IPS DF 4.7 (cell line): ENCODE data around the gene KCNJ10.

ENCODE experiments used
- DNase-seq: peaks from one replicate; pipeline ENCODE4 v3.0.0-alpha.2; 2013; ENCODE audit warnings: low spot score; ENCODE audit errors: extremely low read depth

The KCNJ10 gene

DNA sequence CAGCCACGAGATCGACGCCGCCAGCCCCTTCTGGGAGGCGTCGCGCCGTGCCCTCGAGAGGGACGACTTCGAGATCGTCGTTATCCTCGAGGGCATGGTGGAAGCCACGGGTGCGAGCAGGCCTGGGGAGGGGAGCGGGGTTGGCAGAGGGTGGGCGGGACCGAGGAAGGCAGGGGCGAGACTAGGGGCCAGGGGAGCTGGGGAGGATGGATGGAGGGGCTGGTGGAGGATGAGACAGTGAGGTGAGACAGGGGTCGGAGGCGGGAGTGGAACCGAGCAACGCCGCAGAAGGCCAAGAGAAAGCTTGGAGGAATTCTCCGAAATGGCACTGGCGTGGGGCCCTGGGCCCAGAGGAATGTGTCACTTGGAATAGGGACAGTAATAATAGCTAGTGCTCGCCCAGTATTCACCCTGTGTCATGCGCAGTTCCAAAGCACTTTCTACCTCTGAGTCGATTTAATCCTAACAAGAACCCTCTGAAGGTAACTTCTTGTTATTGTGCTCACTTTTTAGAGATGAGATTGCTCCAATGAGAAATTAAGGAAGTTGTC is 14.9 kb upstream of the KCNJ10 start:
- no peak for DNase-seq

- DNase-seq, result no peak
Measured at GRCh38 chr1:160083968-160084770, 14.2 kb upstream of the KCNJ10 start.

DNA sequence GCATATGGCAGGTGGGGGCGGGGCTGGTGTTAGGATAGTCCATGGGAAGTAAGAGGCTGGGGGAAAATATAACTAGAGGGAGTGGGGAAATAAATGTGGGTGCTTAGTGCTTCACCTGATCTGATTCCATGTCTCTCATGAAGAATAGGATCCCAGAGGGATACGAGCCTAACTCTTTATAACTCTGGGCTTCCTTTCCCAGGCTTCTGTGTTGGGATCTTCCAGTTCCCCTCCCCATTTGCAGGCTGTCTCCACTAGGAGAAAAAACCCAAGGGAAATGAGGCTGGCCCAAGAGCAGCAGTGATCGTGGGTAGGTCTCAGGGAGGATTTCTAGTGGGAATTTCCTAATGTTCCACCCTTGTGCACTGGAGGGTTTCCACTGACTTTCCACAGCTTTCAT is 13.0 kb upstream of the KCNJ10 start:
- DNase-seq, result no peak

DNA sequence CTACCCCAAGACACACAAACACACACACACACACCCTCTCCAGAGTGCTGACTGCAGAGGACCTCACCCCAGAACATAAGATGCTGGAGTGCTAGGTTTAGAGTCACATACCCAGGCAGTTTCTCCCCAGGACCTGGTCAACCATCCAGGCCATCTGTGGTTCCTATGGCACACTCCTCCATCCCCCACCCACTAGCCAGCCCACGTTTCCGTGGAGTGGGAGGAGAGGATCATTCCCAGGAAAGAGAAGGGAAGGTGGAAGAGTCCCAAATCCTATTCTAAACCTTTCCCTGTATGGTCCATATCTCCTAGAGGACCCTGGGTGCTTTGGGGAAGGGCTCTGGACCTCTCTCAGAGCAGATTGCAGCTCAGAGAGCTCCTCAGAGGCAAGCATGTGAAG is 12.5 kb upstream of the KCNJ10 start:
- DNase-seq, result no peak

- DNase-seq, result no peak
Measured at GRCh38 chr1:160081261-160081936, 11.4 kb upstream of the KCNJ10 start, which contains the start of gene KCNJ9. Gene KCNJ9 (plus strand): TSS chr1:160081538. CDS start chr1:160084031, 2,493 bp downstream.

- DNase-seq, result no peak
Measured at GRCh38 chr1:160080381-160081100, 10.6 kb upstream of the KCNJ10 start.

GRCh38 chr1:160079448-160079847 is 9.5 kb upstream of the KCNJ10 start:
- no peak for DNase-seq

- DNase-seq, result no peak
Measured at GRCh38 chr1:160078512-160079195, 8.7 kb upstream of the KCNJ10 start.

DNA sequence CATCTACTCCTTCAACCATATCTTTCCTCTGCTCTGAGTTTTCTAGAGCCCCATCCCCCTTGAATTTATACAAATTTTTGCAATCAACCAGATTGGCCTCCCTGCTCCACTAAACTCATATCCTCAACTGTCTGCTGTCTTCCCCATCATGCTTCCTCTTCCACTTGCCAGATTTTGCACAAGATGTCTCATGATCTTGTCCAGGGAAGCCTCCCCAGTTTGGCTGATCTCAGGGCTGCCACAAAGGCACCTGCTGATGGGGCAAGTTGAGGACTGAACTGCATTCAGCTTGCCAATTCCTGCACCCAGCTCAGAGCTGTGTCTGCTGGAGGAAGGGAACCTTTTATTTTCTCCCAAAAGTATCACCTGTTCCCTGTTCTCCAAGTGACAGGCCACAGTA is 7.5 kb upstream of the KCNJ10 start:
- DNase-seq, result no peak

GRCh38 chr1:160076295-160076694 is 6.3 kb upstream of the KCNJ10 start:
- no peak for DNase-seq

- no peak for DNase-seq
Measured at GRCh38 chr1:160075836-160076235, 5.9 kb upstream of the KCNJ10 start.

- no peak for DNase-seq
Measured at GRCh38 chr1:160074865-160075264, 4.9 kb upstream of the KCNJ10 start.

DNA sequence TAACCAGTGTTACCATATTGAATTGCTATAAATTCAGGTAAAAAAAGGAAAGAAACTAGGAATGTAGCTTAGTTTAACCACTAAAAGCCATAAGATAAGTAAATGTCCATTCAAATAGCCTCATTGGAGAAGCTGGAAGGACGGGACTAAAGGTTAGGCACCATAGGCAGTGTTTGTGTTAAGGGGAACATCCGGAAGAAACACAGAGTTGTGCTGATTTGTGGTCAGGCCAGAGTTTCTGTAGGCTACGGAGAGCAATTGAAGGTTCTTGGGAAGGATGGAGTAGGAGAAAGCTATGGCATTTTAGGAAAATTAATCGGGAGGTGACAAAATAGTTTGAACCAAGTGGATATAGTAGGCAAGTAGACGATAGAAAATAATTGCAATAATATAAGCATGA is 1.3 kb upstream of the KCNJ10 start:
- no peak for DNase-seq

- DNase-seq, result no peak
Measured at GRCh38 chr1:160070243-160071163, 543 bp upstream of the KCNJ10 start.

DNA sequence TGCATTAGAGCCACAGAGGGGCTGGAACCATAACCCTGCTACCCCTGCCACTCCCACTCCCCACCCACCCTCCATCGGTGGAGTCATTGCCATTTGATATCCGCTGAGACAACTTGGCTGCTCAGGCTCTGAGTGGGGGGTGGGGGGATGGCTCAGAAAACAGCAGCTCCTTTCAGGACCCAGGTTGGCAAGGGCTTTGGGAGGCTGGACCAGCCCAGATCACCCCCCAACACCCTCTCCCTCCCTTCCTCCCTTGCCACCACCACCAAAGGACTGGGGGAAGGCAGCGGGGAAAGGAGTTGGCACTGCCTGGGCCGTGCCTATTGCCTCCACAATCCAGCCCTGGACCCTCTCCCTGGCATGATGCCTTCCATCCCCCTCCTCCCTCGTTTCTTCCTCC is 1.7 kb downstream of the KCNJ10 start:
- DNase-seq, result no peak

GRCh38 chr1:160066829-160067745 is 2.9 kb downstream of the KCNJ10 start:
- no peak for DNase-seq

- no peak for DNase-seq
Measured at GRCh38 chr1:160064746-160065145, 5.2 kb downstream of the KCNJ10 start.

DNA sequence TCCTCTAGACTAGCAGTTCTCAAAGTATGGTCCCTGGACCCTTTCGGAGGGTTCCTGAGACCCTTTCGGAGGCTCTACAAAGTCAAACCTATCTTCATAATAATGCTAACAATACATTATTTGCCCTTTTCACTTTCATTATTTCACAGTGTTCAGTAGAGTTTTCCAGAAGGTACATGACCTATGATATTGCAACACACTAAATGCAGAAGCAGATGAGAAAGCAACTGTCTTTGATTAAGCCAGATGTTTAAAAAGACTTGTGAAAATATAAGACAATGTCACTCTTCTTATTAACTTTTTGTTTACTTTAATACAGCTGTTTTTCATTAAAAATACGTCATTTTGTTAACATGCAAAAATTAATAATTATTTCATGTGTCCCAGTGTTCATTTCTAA is 5.8 kb downstream of the KCNJ10 start:
- no peak for DNase-seq

DNA sequence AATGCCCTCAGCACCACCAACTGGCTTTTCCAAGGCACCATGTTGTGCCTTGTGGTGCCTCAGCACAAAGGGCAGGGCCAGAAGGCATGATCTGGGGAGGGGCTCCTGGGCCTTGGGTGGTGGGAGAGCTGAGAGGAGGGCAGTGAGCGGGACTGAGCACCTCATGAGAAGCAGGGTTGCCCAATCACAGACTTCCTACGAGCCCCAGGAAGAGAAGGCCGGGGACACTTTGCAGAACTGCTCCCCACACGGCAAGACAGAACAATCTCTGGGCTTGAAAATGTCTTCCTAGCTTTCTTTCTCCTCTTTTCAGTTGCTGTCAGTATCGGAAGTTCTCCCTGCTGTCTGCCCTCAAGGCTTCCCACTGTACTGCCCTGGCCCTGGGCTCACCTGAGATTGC is 6.8 kb downstream of the KCNJ10 start:
- no peak for DNase-seq
